GM18499 (cell line): ENCODE measurements around the gene APOLD1.
"Not testable (repeated sequence)": the region's sequence is repeated elsewhere in the genome, so short reads cannot be mapped to it uniquely, and the experiment has no call there.

Experiments used
- ATAC-seq: cut with Tn5 transposase; IDR thresholded peaks from one replicate; pipeline ENCODE4 v1.9.1; 2021; ENCODE audit warnings: moderate number of reproducible peaks; ENCODE audit not compliant: insufficient read depth, unreplicated experiment

The APOLD1 gene, protein sequence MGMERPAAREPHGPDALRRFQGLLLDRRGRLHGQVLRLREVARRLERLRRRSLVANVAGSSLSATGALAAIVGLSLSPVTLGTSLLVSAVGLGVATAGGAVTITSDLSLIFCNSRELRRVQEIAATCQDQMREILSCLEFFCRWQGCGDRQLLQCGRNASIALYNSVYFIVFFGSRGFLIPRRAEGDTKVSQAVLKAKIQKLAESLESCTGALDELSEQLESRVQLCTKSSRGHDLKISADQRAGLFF

DNA sequence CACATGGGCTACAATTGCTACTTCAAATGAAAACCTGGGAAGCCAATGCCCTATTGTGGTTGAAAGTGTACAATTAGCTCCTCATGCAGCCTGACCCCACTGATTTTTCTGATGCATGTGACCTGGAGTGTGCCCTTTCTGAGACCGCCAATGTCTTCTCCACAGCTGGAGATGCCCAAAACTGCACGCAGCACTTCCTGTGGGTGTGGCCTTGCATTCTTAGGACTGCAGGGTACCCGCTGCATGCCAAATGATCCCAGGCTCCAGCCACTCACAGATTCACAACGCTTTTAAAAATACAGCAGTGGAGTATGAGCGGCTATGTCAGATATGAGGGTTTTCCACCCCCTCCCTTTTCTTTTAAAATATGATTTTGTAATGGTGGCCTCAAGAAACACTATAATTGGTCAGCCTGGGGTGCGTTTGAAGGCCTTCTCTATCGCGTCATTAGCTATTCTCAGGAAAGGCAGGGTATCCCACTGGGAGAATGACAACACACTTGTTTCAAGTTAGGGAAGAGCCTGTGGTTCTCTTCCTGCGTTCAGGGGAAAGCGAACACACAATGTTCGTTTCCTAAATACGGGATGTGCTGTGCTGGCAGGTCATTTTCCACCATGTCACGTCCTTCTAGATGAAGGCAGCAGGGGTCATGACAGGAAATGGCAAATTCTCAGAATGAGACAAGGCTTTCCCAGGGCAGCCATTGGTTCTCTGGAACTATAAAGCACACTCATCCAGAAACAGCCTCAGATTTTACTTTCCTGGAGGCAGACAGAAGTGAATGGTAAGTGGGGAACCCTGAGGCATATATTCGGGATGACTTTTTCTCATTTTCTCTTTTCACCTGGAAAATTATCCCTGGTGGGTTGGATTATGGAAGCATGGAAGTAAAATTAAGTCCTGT, at the start of gene APOLD1:
APOLD1 (plus strand) TSS at position 749 of the 904 bp plus-strand sequence; CDS start at position 782, 33 bp downstream.
- no peak for ATAC-seq

DNA sequence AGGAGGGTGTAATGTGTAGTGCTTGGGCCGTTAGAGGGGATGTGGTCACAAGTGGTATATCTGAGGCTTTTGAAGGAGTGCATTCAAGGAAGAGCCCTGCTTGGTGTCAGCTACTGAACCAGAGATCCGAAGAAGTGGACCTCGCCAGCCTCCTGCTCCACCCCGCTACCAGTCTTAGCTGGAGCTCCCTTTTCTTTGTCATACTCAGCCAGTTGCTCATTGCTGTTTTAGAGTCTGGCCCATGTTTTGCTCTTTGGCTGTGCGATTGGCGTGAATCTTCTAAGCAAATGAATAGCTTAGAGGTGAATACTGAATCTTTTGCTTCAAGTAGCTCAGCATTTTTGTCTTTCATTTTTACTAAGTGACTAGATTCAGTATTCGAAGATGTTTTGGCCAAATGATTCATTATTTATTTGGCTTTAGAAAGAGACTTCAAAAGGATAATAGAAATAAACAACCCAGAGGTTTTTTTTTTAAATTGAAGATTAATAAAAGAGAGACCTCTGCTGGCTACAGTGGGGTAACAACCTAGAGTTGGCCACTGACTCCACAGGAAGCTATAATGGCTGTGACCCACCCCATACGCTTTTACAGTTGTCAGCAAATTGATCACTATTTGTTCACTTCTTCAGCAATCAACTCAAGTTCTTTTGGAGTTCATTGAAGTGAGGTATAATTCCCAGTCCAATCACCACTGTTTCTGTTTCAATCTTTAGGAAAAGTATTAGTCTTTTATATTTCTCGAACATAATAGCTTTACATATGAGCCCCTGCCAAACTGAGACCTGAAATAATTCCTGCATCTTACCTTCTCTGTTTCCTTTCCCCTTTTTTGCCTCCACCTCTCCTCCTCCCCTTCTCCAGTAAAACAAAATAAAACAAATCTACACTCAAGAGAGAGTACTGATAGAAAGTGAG, 48.4 kb upstream of the APOLD1 start:
- ATAC-seq, result no peak

DNA sequence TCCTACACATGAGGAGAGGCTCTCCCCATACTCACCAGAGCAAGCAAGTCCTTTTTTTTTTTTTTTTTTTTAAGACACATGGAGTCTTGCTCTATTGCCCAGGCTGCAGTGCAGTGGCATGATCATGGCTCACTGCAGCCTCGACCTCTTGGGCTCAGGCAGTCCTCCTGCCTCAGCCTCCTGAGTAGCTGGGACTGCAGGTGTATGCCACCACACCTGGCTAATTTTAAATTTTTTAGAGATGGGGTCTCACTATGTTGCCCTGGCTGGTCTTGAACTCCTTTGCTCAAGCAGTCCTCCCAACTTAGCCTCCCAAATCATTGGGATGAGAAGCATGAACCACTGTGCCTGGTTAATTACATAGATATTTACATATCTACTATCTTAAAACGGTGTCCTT, 47.3 kb upstream of the APOLD1 start:
- ATAC-seq, result not testable (repeated sequence)

DNA sequence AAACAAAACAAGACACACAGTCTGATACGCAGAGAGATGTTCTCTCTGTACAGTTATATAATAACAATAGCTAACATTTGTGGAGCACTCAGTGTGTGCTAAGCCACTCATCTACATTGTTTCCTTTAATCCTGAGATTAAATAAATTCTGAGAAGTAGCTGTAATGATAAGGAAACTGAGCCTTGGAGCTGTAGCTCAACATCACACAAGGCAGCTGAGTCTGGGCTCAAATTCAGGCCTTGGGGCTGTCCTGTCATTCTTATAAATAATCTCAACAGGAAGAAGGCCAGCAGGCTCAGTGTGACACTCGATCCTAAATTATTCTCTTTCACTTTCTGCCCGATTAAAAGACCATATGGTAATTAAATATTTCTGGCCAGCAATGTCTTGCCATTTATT, 43.8 kb upstream of the APOLD1 start:
- no peak for ATAC-seq

DNA sequence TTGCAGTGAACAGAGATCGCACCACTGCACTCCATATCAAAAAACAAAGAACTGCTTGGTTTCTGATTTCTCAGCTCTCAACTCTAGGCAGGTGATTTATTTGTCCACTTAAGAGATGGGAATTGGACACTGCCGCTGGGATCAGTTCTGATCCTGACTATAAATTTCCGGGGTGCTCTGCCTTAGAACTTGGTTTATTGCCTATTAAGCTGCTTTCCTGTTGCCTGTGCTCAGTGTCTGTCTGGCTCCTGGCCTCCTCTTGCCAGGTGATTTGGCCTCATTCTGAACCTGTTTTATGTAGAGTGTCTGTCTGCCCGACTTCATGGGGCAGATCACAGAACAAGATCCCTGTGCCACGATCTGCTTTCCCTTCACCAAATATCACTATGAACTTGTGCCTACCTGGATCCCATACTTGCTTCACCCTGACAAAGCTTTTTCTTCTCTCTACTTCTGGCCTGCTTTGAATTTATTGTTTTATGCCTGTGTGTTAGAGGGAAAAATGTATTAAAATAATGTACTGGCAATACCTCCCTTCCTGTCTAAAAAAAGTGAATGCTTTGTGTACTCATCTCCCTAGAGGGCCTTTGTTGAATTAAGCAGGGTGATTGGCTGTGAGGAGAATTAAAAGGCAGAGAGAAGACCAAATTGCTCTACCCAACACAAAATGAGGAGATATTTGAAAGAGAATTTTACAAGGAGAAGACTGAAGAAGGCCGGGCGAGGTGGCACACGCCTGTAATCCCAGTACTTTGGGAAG, 40.7 kb upstream of the APOLD1 start:
- no peak for ATAC-seq

DNA sequence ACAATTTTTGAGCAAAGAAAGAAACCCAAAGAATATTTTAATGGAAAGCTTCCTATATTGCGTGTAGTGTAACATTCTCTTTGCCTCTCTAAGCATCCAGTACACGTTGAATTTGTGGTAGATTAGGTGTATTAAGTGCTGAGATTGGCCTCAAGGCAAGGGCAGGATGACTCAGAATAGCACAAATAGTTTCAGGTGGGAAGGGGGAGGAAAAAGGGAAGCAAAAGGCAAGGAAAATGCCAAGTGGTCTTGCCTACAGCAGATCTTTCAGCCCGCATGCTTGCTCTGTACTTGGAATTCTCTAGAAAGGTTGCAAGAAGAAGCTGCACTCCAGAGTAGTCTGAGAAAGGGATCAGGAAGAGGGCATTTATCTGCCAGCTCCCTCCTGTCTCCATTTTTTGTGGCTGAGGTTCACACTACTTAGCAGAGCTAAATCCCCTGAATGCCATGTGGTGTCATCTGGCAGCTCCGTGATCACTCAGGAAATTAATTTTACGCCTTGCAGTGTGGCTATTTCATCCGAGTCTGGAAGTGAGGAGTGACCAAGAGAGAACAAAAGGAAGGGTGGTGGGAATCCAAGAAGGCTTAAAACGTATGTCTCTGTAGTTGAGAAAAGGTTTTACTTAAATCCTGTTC, 39.8 kb upstream of the APOLD1 start:
- no peak for ATAC-seq

DNA sequence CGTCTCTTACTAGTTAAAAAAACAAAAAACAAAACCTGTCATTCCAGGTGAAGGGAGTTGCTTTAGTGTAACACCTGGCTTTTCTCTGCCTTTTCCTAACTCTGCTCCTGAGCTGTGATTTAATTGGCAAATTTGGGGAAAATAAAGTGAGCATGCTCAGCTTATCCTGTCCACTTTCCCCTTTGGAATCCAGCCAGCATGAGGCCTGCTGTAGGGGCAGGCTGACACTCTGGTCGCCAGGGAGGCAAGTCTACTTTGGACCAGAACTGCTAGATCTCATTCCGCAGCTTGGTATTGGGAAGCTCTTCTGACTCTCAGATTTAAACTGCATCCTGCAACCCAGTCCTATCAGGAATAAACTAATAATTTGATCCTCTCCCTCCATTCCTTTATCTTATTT, 38.2 kb upstream of the APOLD1 start:
- no peak for ATAC-seq

DNA sequence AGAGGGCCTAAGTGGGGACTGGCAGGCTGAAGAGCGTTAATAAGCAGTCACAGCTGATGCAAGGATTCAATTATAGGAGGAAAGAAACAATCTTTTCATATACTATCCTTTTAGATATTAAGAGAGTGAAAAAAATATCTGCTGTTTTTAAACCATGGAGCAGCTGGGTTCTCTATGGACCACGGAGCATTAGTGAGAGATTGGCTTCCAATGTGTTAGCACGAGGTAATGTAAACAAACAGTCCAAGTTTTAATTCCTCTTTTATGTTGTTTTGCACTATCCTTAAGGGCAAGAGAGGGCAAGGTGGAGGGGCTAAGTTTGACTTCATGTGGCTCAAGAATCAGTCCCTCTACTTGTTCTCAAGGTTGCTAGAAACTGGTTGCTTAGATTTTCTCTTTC, 37.4 kb upstream of the APOLD1 start:
- no peak for ATAC-seq

DNA sequence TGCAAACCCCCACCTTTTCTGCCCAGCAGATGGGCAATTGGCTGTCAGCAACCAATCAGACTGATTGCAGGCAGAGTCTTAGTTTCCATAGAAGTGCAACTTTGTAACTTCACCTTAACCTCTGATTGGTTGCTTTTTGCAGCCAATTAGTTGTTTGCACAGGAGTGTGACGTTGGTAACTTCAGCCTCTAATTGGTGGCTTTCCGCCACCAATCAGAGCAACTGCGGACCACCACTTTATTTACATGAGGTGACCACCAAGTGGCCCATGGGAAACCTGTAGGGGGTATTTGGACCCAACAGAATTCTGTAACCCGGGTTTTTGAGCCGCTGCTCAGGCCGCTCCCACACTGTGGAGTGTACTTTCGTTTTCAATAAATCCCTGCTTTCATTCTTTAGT, 36.0 kb upstream of the APOLD1 start:
- ATAC-seq, result no peak

DNA sequence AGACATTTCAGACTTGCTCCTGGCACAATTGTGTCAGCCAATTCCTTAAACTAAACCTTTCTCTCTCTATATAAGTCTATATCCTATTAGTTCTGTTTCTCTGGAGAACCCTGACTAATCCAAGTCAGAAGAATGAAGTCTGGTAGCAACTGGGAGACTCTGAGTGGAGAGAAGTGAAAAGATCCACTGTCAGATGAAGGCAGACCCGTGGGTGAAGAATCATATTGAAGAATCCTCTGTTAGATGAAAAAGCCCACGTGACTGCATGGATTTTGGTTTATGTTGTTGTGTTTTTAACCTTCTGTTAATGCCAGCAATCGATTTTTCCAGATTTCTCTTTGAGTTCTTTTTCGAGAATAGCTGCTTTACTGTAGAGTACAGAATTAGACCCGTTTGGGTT, 29.5 kb upstream of the APOLD1 start:
- ATAC-seq, result no peak

DNA sequence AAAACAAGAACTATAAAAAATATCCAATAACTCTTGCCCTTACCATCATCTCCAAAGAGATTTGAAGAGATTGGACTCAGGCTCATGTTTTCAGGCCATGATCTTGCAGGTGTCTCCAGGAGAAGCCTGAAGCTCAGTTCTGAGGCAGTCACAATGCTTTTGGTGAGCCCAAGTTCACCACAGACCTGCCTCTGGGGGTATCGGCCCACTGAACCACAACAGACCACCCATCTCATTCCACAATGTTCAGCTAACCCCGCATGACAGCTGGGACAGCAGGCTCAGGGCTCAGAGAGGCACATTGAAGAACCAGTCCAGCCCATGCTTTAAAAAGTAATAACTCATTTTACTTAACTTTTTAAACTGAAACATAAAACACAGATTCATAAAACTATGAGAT, 28.3 kb upstream of the APOLD1 start:
- ATAC-seq, result no peak

DNA sequence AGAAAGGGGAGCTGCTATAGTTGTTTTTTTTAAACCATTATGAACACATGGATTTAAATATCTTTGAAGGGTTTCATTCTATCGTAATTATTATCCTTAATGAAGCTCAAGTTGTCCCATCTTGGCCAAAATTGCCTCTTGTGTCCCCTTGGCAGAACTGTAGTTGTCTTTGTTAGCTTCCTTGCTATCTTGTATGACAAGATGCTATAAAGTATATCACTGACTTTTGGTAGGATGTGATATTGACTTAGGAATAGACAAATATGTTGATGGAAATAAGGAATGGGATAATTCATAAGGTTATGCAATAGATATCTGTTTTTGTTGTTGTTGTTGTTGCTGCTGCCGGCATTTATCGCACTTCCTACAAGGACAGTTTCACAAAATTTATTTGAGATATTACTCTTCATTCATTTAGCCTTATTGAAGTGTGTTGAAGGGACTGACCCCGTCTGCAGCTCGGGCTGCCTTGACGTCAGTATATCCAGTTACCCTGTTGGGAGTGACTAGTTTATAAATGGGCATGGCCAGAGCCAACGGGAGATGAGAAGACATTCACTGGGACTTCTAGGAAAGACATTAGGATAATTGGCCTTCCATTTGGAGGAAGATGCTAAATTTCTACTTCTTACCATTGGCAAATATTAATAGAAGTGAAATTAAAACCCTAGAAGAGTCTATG, 26.1 kb upstream of the APOLD1 start:
- no peak for ATAC-seq

DNA sequence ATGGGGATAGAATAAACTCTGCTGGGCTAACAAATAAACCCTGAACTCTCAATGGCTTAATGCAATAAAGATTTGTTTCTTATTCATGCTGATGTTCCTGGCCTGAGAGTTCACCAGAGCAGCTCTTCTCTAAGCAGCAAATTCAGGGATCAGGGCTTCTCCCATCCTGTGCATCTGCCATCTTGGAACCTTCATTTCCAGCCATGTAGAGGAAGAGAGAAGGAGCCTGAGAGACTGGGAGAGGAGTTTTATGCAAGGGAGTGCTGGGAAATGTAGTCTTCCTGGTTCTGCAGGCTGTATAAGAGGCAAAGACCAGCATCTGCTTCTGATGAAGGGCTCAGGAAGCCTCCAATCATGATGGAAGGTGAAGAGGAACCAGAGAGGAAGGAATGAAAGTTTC, 20.6 kb upstream of the APOLD1 start:
- ATAC-seq, result no peak

DNA sequence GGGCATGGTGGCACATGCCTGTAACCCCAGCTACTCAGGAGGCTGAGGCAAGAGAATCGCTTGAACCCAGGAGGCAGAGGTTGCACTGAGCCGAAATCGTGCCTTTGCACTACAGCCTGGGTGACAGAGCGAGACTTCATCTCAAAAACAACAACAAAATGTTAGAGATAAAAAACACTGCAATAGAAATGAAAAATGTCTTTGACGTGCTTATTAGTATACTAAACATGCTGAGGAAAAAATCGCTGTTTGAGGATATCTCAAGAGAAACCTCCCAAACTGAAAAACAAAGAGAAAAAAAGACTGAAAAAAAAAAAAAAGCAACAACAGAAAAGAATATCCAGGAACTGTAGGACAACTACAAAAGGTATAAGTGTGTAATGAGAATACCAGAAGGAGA, 15.2 kb upstream of the APOLD1 start:
- ATAC-seq, result no peak

DNA sequence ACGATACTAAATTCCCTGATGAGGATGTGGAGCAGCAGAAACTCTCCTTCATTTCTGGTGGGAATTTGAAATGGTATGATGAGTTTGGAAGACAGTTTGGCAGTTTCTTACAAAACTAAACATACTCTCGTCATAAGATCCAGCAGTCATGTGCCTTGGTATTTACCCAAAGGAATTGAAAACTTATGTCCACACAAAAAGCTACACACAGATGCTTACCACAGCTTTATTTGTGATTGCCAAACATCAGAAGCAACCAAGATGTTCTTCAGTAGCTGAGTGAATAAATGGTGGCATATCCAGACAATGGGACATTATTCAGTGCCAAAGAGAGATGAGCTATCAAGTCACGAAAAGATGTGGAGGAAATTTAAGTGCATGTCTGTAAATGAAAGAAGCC, 10.7 kb upstream of the APOLD1 start:
- no peak for ATAC-seq

DNA sequence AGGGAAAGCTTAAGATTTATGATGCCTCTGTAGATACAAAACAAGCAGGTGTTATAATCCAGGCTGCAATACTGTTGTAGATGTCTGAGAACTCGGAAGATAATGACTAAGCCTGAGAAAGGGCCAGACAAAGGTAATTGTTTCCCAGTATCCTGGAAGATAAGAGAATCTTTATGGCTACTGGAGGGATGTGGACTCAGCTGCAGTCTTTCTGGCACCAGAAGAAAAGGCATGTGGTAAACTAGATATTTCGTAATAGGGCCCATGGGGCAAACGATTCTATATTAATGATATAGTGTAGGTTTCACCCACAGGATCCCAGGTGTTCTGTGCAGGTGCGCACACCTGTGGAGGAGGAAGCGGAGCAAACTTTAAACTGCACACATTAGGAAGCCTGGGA, 9.2 kb upstream of the APOLD1 start:
- no peak for ATAC-seq

DNA sequence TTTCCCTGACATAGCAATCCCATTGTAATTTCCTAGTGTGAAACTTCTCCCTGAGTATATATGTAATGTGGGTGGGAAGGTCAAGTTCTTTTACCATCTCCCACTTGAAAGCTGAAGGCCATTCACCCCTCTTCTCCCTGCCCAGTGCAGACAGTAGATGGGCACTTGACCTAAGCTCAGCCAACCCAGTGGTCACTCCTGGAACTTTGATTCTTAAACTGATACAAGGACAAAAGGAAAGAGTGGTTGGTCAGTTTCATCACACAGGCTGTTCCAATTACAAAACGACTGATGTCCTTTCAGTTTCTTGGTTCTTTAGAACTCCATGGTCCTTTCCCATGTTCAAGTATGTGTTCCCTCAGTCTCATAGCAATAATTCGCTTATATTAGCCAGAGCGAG, 8.4 kb upstream of the APOLD1 start:
- ATAC-seq, result no peak

DNA sequence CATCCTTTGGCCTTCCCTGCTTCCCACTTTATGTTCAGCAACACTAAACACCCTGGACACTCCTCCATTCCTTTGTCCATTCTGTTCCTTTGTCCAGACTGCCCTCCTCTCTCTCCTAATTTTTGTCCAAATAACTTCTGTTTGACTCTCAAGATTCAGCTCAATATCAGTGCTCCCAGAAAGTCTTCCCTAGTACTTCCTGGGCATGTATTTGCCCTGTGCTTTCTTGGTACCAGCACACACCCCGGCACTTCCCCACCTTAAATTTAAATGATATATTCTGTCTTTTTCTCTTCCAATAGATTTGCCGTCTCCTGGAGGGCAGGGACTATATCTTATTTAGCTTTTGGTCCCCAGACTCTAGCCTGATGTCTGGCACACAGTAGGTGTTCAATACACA, 6.5 kb upstream of the APOLD1 start:
- no peak for ATAC-seq

DNA sequence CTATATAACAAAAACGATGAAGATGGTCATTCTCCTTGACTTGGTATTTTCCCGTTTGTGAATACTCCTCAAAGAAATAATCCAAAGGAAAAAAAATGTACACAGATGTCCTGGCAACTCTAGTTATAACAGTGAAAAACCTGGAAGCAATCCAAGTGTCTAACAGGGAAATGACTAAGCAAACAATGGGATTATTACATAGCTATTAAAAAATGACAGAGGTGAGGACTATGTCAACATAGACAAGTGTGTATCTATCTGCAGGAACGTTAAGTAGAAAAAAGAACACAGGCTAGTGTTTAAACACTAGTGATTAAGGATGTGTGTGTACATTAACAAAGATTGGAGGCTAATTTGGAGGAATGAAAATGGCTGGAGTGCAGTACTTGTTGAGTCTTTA, 5.9 kb upstream of the APOLD1 start:
- no peak for ATAC-seq
